ENCODE results near the gene GPS1. TPM values are rescaled to one million over a fixed set of nuclear protein-coding genes. Genes with fewer than 3 reads are reported as not detected.

GPS1 gene
- total and polyA plus RNA-seq, 10 of the 15 experiments (the other 5 are each of a cell fraction or from before 2014, with no cell fraction given): 2.2 to 146 (median 77.7) TPM

- TF ChIP-seq STAT3 (IDR thresholded peaks at IDR 0.05; ENCODE audit: low read depth, low read length) (no peak), SREBF1 (IDR thresholded peaks at IDR 0.05; ENCODE audit: low read length) (no peak), ZNF687 (IDR thresholded peaks at IDR 0.05) (no peak), BRCA1 (IDR thresholded peaks at IDR 0.05; ENCODE audit: low read depth, low read length) (no peak), RAD51 (IDR thresholded peaks at IDR 0.05) (no peak), NRF1 (conservative IDR thresholded peaks at IDR 0.05; ENCODE audit: low read depth, low read length) (no peak), CREM (IDR thresholded peaks at IDR 0.05; ENCODE audit: low read depth) (no peak), POLR2AphosphoS2 (IDR thresholded peaks at IDR 0.05; ENCODE audit: low read depth, low read length) (no peak), SMC3 (IDR thresholded peaks at IDR 0.05; ENCODE audit: borderline replicate concordance, low read length) (no peak), ZBED1 (IDR thresholded peaks at IDR 0.05; ENCODE audit: borderline replicate concordance) (no peak), SPI1 (IDR thresholded peaks at IDR 0.05; ENCODE audit: borderline replicate concordance, insufficient read depth, low read depth, low read length) (no peak), NR2F1 (conservative IDR thresholded peaks at IDR 0.05) (no peak), MTA3 (IDR thresholded peaks at IDR 0.05; ENCODE audit: borderline replicate concordance, low read length) (no peak)
- TF ChIP-seq, protein P1, sequence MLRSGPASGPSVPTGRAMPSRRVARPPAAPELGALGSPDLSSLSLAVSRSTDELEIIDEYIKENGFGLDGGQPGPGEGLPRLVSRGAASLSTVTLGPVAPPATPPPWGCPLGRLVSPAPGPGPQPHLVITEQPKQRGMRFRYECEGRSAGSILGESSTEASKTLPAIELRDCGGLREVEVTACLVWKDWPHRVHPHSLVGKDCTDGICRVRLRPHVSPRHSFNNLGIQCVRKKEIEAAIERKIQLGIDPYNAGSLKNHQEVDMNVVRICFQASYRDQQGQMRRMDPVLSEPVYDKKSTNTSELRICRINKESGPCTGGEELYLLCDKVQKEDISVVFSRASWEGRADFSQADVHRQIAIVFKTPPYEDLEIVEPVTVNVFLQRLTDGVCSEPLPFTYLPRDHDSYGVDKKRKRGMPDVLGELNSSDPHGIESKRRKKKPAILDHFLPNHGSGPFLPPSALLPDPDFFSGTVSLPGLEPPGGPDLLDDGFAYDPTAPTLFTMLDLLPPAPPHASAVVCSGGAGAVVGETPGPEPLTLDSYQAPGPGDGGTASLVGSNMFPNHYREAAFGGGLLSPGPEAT (IDR thresholded peaks at IDR 0.05; ENCODE audit: low read depth): no peak
- TF ChIP-seq, protein P2, sequence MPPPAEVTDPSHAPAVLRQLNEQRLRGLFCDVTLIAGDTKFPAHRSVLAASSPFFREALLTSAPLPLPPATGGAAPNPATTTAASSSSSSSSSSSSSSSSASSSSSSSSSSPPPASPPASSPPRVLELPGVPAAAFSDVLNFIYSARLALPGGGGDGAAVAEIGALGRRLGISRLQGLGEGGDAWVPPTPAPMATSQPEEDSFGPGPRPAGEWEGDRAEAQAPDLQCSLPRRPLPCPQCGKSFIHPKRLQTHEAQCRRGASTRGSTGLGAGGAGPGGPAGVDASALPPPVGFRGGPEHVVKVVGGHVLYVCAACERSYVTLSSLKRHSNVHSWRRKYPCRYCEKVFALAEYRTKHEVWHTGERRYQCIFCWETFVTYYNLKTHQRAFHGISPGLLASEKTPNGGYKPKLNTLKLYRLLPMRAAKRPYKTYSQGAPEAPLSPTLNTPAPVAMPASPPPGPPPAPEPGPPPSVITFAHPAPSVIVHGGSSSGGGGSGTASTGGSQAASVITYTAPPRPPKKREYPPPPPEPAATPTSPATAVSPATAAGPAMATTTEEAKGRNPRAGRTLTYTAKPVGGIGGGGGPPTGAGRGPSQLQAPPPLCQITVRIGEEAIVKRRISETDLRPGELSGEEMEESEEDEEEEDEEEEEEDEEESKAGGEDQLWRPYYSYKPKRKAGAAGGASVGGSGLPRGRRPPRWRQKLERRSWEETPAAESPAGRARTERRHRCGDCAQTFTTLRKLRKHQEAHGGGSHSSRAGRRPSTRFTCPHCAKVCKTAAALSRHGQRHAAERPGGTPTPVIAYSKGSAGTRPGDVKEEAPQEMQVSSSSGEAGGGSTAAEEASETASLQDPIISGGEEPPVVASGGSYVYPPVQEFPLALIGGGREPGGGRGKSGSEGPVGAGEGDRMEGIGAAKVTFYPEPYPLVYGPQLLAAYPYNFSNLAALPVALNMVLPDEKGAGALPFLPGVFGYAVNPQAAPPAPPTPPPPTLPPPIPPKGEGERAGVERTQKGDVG (CRISPR knock-in tag; IDR thresholded peaks at IDR 0.05): no peak
- BruUV-seq (replicated peaks): no TSS peak
- intact Hi-C loops (cut with micrococcal nuclease; ENCODE audit: unreplicated experiment): no loop called here
- no peak overlapping the region for H3K4me3 ChIP-seq
- ChIA-PET RAD21 (ENCODE audit: unreplicated experiment) (no interaction called here), SMC1A (ENCODE audit: uncharacterized antibody, unreplicated experiment) (no interaction called here), CTCF (no interaction called here), POLR2A (interaction anchor here (0.6 kb wide), 1 partner anchor 427 kb away, joined by 3 read pairs; no protein-coding TSS in a partner anchor)
- no peak for DNase-seq (ENCODE audit: low read depth, low spot score)
- H3K4me2 ChIP-seq (ENCODE audit: control insufficient read depth, insufficient read depth): no peak overlapping the region
- H3K36me3 ChIP-seq (ENCODE audit: control insufficient read depth in 2 of 2, insufficient read depth in 2 of 2, low read length in 1 of 2): no peaks in the 10 kb centered on the region; a peak in 2 of 4 replicates
- no peak overlapping the region for H3K27ac ChIP-seq (ENCODE audit: control insufficient read depth, insufficient read depth)
- H2AFZ ChIP-seq (ENCODE audit: control insufficient read depth, low read depth, low read length): no peak overlapping the region
- peaks cover 10% of the 10 kb centered on the region for H3K4me1 ChIP-seq (ENCODE audit: control insufficient read depth, insufficient read depth, low read length)
- ATAC-seq: no peak
- in situ Hi-C loops (cut with MboI): no loop called here
- H3K9ac ChIP-seq (ENCODE audit: control insufficient read depth, insufficient read depth, low read length): no peak overlapping the region
- 81% methylated on average over 31 of the region's 38 CpGs for WGBS (ENCODE audit: insufficient coverage, insufficient replicate concordance, low lambda C conversion rate, missing lambda C conversion rate)
- H3K9me3 ChIP-seq (replicated peaks; ENCODE audit: control insufficient read depth, insufficient read depth, low read length): no peaks in the 10 kb centered on the region
- FAIRE-seq: no peak
- peaks cover 5% of the 10 kb centered on the region for H3K79me2 ChIP-seq (ENCODE audit: control insufficient read depth, insufficient read depth, low read length)
- no peaks in the 10 kb centered on the region for H3K27me3 ChIP-seq (replicated peaks in 1 of 2; ENCODE audit: control insufficient read depth in 2 of 2, insufficient read depth in 2 of 2, low read length in 1 of 2)
- H4K20me1 ChIP-seq (ENCODE audit: control insufficient read depth, insufficient read depth): no peaks in the 10 kb centered on the region
Measured at GRCh38 chr17:82033359-82034085, 18.2 kb upstream of the GPS1 start.
